OCI-LY7 (cell line): ENCODE results near the gene B4GALT6.

Source experiments
- CTCF ChIP-seq: fragments of 200-600 bp; sonication (generic); conservative IDR thresholded peaks from 2 replicates; pipeline ENCODE4 v1.5.1; 2014; ENCODE audit warnings: mild to moderate bottlenecking, antibody characterized with exemption, low read length, moderate library complexity, mixed read lengths
- EZH2phosphoT487 ChIP-seq: fragments of 200-600 bp; sonication (generic); IDR thresholded peaks from 2 replicates; pipeline ENCODE4 v1.6.1; 2018; ENCODE audit warnings: low read depth, borderline replicate concordance, mild to moderate bottlenecking, mixed run types, antibody characterized with exemption, low read length, moderate library complexity, mixed read lengths

- no peak for TF ChIP-seq CTCF
- no peak for TF ChIP-seq EZH2phosphoT487
Observed at GRCh38 chr18:31661965-31662364, 22.4 kb downstream of the B4GALT6 start.
